HFFc6 (cell line): Measurements from ENCODE around the gene TGFBRAP1. TPM values are rescaled to one million over a fixed set of nuclear protein-coding genes. Genes with fewer than 3 reads are reported as not detected.

ENCODE experiments used
- DNase-seq: peaks from one replicate; pipeline ENCODE4 v3.0.0-alpha.2; 2018
- H3K27ac Mint-ChIP-seq: 2 replicates; pipeline ENCODE4 v1.8.0; 2020; ENCODE audit warnings: mild to moderate bottlenecking, mixed read lengths
- H3K27me3 Mint-ChIP-seq: 2 replicates; pipeline ENCODE4 v1.8.0; 2021; ENCODE audit warnings: mild to moderate bottlenecking, moderate library complexity, mixed read lengths; ENCODE audit not compliant: insufficient read depth
- H3K36me3 Mint-ChIP-seq: 2 replicates; pipeline ENCODE4 v1.8.0; 2021; ENCODE audit warnings: low read depth, mixed read lengths
- H3K4me1 Mint-ChIP-seq: 2 replicates; pipeline ENCODE4 v1.8.0; 2020; ENCODE audit warnings: low read depth, mixed read lengths
- H3K4me3 Mint-ChIP-seq: 2 replicates; pipeline ENCODE4 v1.8.0; 2020; ENCODE audit warnings: mild to moderate bottlenecking, moderate library complexity, mixed read lengths
- H3K9me3 Mint-ChIP-seq: 2 replicates; pipeline ENCODE4 v1.8.0; 2020; ENCODE audit warnings: mild to moderate bottlenecking, mixed read lengths
- total RNA-seq, 6 experiments: library from RNA; stranded (reverse); fragmentation: NEBNext Ultra II Directional; extraction: Animal tissue kit (Norgen Biotek cat#: 25700); gene quantifications; 2 replicates in 1 of 6; 3 replicates in 5 of 6; pipeline ENCODE4 v1.2.3, GENCODE V29; 2021
- TF ChIP-seq, protein P1 (sequence below): fragments of 200-600 bp; sonication (generic); IDR thresholded peaks from 2 replicates; pipeline ENCODE4 v1.5.0; 2021; ENCODE audit warnings: antibody characterized with exemption, mild to moderate bottlenecking

TGFBRAP1 gene
- total RNA-seq, 6 experiments from 2014 or later, result 18.9 to 22.5 (median 19.8) TPM

DNA sequence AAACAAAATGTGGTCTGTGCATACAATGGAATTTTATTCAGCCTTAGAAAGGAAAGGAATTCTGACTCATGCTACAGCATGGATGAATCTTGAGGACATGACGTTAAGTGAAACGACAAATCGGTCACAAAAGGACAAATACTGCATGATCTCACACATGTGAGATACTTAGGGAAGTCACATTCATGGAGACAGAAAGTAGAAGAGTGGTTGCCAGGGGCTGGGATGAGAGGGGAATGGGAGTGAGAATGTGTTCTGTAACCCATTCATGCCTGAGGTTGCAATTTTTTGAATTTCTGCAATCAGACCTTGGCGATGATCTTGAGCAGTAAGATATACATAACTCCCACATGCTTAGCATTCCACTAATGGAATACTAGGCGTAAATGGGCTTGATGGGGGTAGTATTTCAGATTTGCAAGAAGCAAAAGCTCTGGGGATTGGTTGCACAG is 47.3 kb upstream of the TGFBRAP1 start:
- H3K27me3 Mint-ChIP-seq, result peaks cover 5% of the 10 kb centered on the region
- peaks cover 97% of the 10 kb centered on the region for H3K4me1 Mint-ChIP-seq
- DNase-seq, result peak; percentile 73
- TF ChIP-seq, protein P1, sequence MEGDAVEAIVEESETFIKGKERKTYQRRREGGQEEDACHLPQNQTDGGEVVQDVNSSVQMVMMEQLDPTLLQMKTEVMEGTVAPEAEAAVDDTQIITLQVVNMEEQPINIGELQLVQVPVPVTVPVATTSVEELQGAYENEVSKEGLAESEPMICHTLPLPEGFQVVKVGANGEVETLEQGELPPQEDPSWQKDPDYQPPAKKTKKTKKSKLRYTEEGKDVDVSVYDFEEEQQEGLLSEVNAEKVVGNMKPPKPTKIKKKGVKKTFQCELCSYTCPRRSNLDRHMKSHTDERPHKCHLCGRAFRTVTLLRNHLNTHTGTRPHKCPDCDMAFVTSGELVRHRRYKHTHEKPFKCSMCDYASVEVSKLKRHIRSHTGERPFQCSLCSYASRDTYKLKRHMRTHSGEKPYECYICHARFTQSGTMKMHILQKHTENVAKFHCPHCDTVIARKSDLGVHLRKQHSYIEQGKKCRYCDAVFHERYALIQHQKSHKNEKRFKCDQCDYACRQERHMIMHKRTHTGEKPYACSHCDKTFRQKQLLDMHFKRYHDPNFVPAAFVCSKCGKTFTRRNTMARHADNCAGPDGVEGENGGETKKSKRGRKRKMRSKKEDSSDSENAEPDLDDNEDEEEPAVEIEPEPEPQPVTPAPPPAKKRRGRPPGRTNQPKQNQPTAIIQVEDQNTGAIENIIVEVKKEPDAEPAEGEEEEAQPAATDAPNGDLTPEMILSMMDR, result no peak
- peak overlapping the region; percentile 32 for H3K4me3 Mint-ChIP-seq
- peaks cover 88% of the 10 kb centered on the region for H3K36me3 Mint-ChIP-seq
- no peaks in the 10 kb centered on the region for H3K9me3 Mint-ChIP-seq
- peak overlapping the region; percentile 75 for H3K27ac Mint-ChIP-seq

DNA sequence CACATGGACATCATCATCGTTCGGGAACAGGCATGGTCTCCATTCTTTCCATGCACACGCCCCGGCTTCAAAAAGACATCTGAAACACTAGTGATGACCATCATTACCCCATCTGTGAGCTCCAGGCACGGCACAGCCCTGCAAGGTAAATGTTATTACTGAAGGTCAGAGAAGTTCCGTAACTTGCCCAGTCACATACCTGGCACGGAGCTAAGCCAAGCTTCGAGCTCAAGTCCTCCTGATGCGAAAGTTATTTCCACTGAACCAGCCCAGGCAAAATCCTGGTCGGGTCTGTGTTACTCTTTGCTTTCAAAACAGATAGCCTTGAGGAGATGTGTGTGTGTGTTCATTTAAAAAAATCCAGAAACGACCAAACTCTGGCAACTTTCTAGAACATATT is 46.5 kb upstream of the TGFBRAP1 start:
- Mint-ChIP-seq H3K27me3 (peaks cover 5% of the 10 kb centered on the region), H3K4me1 (peaks cover 97% of the 10 kb centered on the region), H3K4me3 (peak overlapping the region; percentile 48; the same call in 1 of the 2 replicates), H3K36me3 (peaks cover 88% of the 10 kb centered on the region), H3K9me3 (no peaks in the 10 kb centered on the region), H3K27ac (peak overlapping the region; percentile 75)
- TF ChIP-seq, protein P1, result no peak
- no peak for DNase-seq

DNA sequence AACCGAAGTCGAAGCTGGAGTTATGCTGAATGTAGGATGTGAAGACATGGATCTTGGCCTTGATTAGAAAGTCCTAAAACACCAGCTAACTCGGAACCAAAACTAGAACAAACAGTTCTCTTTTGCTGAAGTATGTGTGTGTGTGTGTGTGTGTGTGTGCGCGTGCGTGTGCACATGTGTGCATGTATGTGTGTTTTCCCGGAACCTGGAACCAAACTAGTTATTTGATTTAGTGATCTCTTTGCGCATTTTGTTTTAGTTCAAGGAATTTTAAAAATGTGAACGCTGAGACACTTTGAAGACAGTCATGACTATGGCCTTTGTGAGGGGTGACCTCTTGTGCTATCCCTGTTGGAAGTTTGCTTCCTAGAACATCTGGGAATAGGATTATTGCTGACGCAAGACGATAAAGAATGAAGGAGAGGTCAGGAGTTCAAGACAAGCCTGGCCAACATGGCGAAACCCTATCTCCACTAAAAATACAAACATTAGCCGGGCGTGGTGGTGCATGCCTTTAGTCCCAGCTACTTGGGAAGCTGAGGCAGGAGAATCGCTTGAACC is 45.5 kb upstream of the TGFBRAP1 start:
- peaks cover 86% of the 10 kb centered on the region for H3K36me3 Mint-ChIP-seq
- H3K27me3 Mint-ChIP-seq, result peaks cover 5% of the 10 kb centered on the region
- H3K4me3 Mint-ChIP-seq, result peak overlapping the region; percentile 48
- H3K4me1 Mint-ChIP-seq, result peaks cover 94% of the 10 kb centered on the region
- TF ChIP-seq, protein P1, result no peak
- DNase-seq, result peak; percentile 52
- peak overlapping the region; percentile 75 for H3K27ac Mint-ChIP-seq
- H3K9me3 Mint-ChIP-seq, result no peaks in the 10 kb centered on the region

DNA sequence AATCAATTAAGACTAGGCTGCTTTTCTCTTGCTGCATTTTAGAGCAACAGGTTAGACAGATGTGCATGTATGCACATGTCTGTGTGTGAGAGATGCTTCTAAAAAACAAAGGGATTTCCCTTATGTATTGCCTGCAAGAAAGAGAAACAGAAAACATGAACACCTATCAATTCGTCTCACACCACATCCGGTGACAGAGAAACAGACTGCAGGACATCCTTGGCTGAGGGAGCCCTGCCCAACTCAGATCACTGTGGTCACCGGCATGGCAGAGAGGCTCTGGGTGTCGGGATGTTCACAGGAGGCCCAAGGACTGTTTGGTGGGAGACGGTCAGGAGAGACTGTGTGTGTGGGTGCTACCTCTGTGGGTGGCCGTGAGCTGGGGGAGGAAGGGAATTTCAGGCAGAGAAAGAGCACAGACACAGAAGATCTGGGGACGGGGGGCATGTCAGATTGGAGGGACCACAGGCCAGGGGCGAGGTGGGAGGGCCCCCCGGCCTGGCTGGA is 44.4 kb upstream of the TGFBRAP1 start:
- Mint-ChIP-seq H3K36me3 (peaks cover 86% of the 10 kb centered on the region), H3K27me3 (peaks cover 2% of the 10 kb centered on the region), H3K27ac (peak overlapping the region; percentile 75), H3K4me1 (peaks cover 94% of the 10 kb centered on the region), H3K9me3 (no peaks in the 10 kb centered on the region), H3K4me3 (no peak overlapping the region)
- DNase-seq, result no peak
- TF ChIP-seq, protein P1, result no peak

DNA sequence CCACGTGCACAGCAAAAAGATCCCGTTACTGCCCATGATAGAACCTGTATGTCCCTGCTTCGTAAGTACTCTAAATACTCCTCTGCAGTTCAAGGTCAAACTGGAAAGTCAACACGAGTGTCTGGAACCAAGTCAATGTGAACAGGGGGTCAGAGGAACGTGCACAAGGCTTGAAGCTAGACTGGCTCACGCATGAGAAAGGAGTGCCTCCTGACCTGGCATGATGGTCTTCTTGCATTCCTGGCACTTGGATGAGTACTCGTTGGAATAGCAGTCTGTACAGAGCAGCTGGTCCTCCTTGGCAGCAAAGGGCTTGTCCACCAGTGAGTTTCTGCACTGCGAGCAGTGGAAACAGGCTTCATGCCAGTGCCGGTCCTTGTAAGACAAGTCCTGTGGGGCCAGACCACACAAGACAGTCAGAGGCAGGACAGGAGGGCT is 43.8 kb upstream of the TGFBRAP1 start:
- DNase-seq, result no peak
- Mint-ChIP-seq H3K36me3 (peaks cover 86% of the 10 kb centered on the region), H3K4me1 (peaks cover 94% of the 10 kb centered on the region)

More for the DNA sequence above, 43.8 kb upstream of the TGFBRAP1 start:
- Mint-ChIP-seq H3K4me3 (no peak overlapping the region), H3K9me3 (no peaks in the 10 kb centered on the region), H3K27ac (peak overlapping the region; percentile 75), H3K27me3 (peaks cover 2% of the 10 kb centered on the region)
- TF ChIP-seq, protein P1, result no peak
